OCI-LY3 (cell line): ENCODE results near the gene CEACAM19.

Source experiments
- H2AFZ ChIP-seq: fragments of 200-600, 300-600 bp; shearing (Covaris generic); 2 replicates; pipeline ENCODE4 v1.6.0; 2014; ENCODE audit warnings: antibody characterized with exemption, low read depth, low read length
- H3K27ac ChIP-seq: fragments of 200-600, 300-600 bp; sonication (generic); 2 replicates; pipeline ENCODE4 v1.5.1; 2014; ENCODE audit warnings: mild to moderate bottlenecking, low read length, moderate library complexity, mixed read lengths
- H3K27me3 ChIP-seq: fragments of 200-600, 300-600 bp; sonication (generic); 2 replicates; pipeline ENCODE4 v1.6.1; 2014; ENCODE audit warnings: low read depth, low read length, mixed read lengths
- H3K36me3 ChIP-seq: fragments of 200-600, 300-600 bp; sonication (generic); replicated peaks from 2 replicates; pipeline ENCODE3; 2014; ENCODE audit warnings: low read depth, low read length, mixed read lengths
- H3K4me1 ChIP-seq: fragments of 300-600, 200-600 bp; sonication (generic); 2 replicates; pipeline ENCODE4 v1.6.1; 2014; ENCODE audit warnings: low read length, mixed read lengths
- H3K4me2 ChIP-seq: fragments of 200-600, 300-600 bp; sonication (generic); 2 replicates; pipeline ENCODE4 v1.6.1; 2014; ENCODE audit warnings: low read length, mixed read lengths
- H3K4me3 ChIP-seq: fragments of 300-600, 200-600 bp; sonication (generic); 2 replicates; pipeline ENCODE4 v1.5.1; 2014; ENCODE audit warnings: antibody characterized with exemption, mild to moderate bottlenecking, low read length, moderate library complexity
- H3K79me2 ChIP-seq: fragments of 300-600, 200-600 bp; shearing (Covaris generic); 2 replicates; pipeline ENCODE4 v1.6.1; 2014; ENCODE audit warnings: mild to moderate bottlenecking, low read length, mixed read lengths
- H3K9ac ChIP-seq: fragments of 300-600, 200-600 bp; shearing (Covaris generic); 2 replicates; pipeline ENCODE4 v1.6.0; 2014; ENCODE audit warnings: mild to moderate bottlenecking, low read length, moderate library complexity
- H3K9me3 ChIP-seq: fragments of 200-600, 300-600 bp; shearing (Covaris generic); 2 replicates; pipeline ENCODE4 v1.6.1; 2014; ENCODE audit warnings: low read length, mixed read lengths; ENCODE audit not compliant: insufficient read depth
- H4K20me1 ChIP-seq: fragments of 200-600, 300-600 bp; sonication (generic); 2 replicates; pipeline ENCODE4 v1.6.1; 2016; ENCODE audit warnings: low read length, mixed read lengths; ENCODE audit not compliant: insufficient read depth
- CTCF ChIP-seq: fragments of 200-600, 300-600 bp; sonication (generic); IDR thresholded peaks from 2 replicates; pipeline ENCODE4 v1.5.1; 2014; ENCODE audit warnings: antibody characterized with exemption, low read length, low read depth
- EZH2phosphoT487 ChIP-seq: fragments of 200-600 bp; shearing (Covaris generic); IDR thresholded peaks from 2 replicates; pipeline ENCODE4 v1.6.1; 2018; ENCODE audit warnings: antibody characterized with exemption, mixed run types, low read depth

CEACAM19 gene

GRCh38 chr19:44673510-44673909 lies 2.2 kb downstream of the CEACAM19 start:
- H3K9ac ChIP-seq, result no peak overlapping the region
- H3K27me3 ChIP-seq, result peaks cover 33% of the 10 kb centered on the region; the same call in 1 of the 2 replicates
- H3K4me3 ChIP-seq, result no peak overlapping the region
- H3K4me1 ChIP-seq, result no peaks in the 10 kb centered on the region
- H3K79me2 ChIP-seq, result no peaks in the 10 kb centered on the region
- H3K27ac ChIP-seq, result no peak overlapping the region
- H4K20me1 ChIP-seq, result no peaks in the 10 kb centered on the region
- no peaks in the 10 kb centered on the region for H3K36me3 ChIP-seq
- H3K4me2 ChIP-seq, result no peak overlapping the region
- TF ChIP-seq CTCF (no peak), EZH2phosphoT487 (no peak)
- H3K9me3 ChIP-seq, result no peaks in the 10 kb centered on the region
- no peak overlapping the region for H2AFZ ChIP-seq

- no peaks in the 10 kb centered on the region for H3K79me2 ChIP-seq
- no peak overlapping the region for H3K27ac ChIP-seq
- peaks cover 37% of the 10 kb centered on the region for H3K27me3 ChIP-seq
- no peaks in the 10 kb centered on the region for H4K20me1 ChIP-seq
- no peak overlapping the region for H3K4me2 ChIP-seq
- H2AFZ ChIP-seq, result no peak overlapping the region
- H3K4me3 ChIP-seq, result no peak overlapping the region
- H3K9me3 ChIP-seq, result no peaks in the 10 kb centered on the region
- no peak overlapping the region for H3K9ac ChIP-seq
- H3K36me3 ChIP-seq, result no peaks in the 10 kb centered on the region
- TF ChIP-seq EZH2phosphoT487 (no peak), CTCF (no peak)
- no peaks in the 10 kb centered on the region for H3K4me1 ChIP-seq
These were observed 4.2 kb downstream of the CEACAM19 start for GRCh38 chr19:44675521-44675920.

- Histone ChIP-seq H3K27ac (no peak overlapping the region), H3K36me3 (no peaks in the 10 kb centered on the region), H3K4me3 (no peak overlapping the region), H4K20me1 (no peaks in the 10 kb centered on the region), H2AFZ (no peak overlapping the region), H3K4me2 (no peak overlapping the region; the same call in 1 of the 2 replicates), H3K9ac (no peak overlapping the region), H3K4me1 (no peaks in the 10 kb centered on the region; the same call in 1 of the 2 replicates), H3K27me3 (peaks cover 36% of the 10 kb centered on the region), H3K9me3 (no peaks in the 10 kb centered on the region), H3K79me2 (no peaks in the 10 kb centered on the region)
- no peak for TF ChIP-seq CTCF
- no peak for TF ChIP-seq EZH2phosphoT487
These were observed 5.9 kb downstream of the CEACAM19 start for GRCh38 chr19:44677019-44677811.

GRCh38 chr19:44680536-44680935 lies 9.3 kb downstream of the CEACAM19 start:
- TF ChIP-seq EZH2phosphoT487, result no peak
- Histone ChIP-seq H3K4me3 (no peak overlapping the region), H3K79me2 (no peaks in the 10 kb centered on the region), H4K20me1 (no peaks in the 10 kb centered on the region), H3K4me2 (no peak overlapping the region), H3K9ac (no peak overlapping the region), H2AFZ (no peak overlapping the region), H3K4me1 (peaks cover 27% of the 10 kb centered on the region), H3K27ac (no peak overlapping the region), H3K36me3 (no peaks in the 10 kb centered on the region), H3K27me3 (peaks cover 26% of the 10 kb centered on the region), H3K9me3 (no peaks in the 10 kb centered on the region)
